CD4-positive, alpha-beta T cell (primary cell): ENCODE data around the gene AMY2B. TPM values are rescaled to one million over a fixed set of nuclear protein-coding genes. Genes with fewer than 3 reads are reported as not detected.
"Not testable (repeated sequence)": the region's sequence is repeated elsewhere in the genome, so short reads cannot be mapped to it uniquely, and the experiment has no call there.

Source experiments
- ATAC-seq: fragments of 200-7000 bp; cut with Tn5 transposase; one replicate; pipeline ENCODE4 v1.10.0; 2022; ENCODE audit warnings: mild to moderate bottlenecking; ENCODE audit not compliant: poor library complexity
- CTCF ChIA-PET: fragments of 350-600 bp; sonication (Branson Sonifier 250); formaldehyde crosslinking; loops from one replicate; lab custom pipeline; 2021; ENCODE audit warnings: antibody characterized with exemption, inconsistent platforms; lab: Charles Lee
- POLR2A ChIA-PET: fragments of 350-600 bp; sonication (Branson Sonifier 250); formaldehyde crosslinking; loops from one replicate; lab custom pipeline; 2021; ENCODE audit warnings: antibody characterized with exemption, inconsistent platforms; lab: Charles Lee
- DNase-seq, 14 experiments: peaks; one replicate each; pipeline ENCODE4 v3.0.0-alpha.2; 2013 to 2020; ENCODE audit warnings: mixed read lengths in 2 of 14
- H3K27ac ChIP-seq, 2 donors: one replicate each; pipeline versions ENCODE4 v1.5.1 to v1.7.0; 2013; ENCODE audit warnings: low read length in 2 of 2, low read depth in 1 of 2, mild to moderate bottlenecking in 1 of 2
- H3K27me3 ChIP-seq, 2 experiments: 1 replicate in 1 of 2; 2 replicates in 1 of 2; pipeline versions ENCODE4 v1.6.1 to v1.7.0; 2013; ENCODE audit warnings: low read length in 2 of 2, control low read depth in 1 of 2, mild to moderate bottlenecking in 1 of 2, moderate library complexity in 1 of 2; ENCODE audit not compliant: insufficient read depth in 2 of 2, control insufficient read depth in 1 of 2
- H3K36me3 ChIP-seq: one replicate; pipeline ENCODE4 v1.6.1; 2013; ENCODE audit warnings: low read length, control low read depth; ENCODE audit not compliant: insufficient read depth
- H3K4me1 ChIP-seq: one replicate; pipeline ENCODE4 v1.6.1; 2013; ENCODE audit warnings: low read length, control low read depth; ENCODE audit not compliant: insufficient read depth
- H3K4me3 ChIP-seq: one replicate; pipeline ENCODE4 v1.5.1; 2013; ENCODE audit warnings: mild to moderate bottlenecking, low read length, moderate library complexity
- H3K9me3 ChIP-seq, 2 experiments: 1 replicate in 1 of 2; 2 replicates in 1 of 2; pipeline versions ENCODE4 v1.6.1 to v1.7.0; 2013; ENCODE audit warnings: low read length in 2 of 2, mild to moderate bottlenecking in 2 of 2, control low read depth in 1 of 2, moderate library complexity in 1 of 2; ENCODE audit not compliant: control insufficient read depth in 1 of 2, insufficient read depth in 1 of 2
- H3K27ac Mint-ChIP-seq: one replicate; pipeline ENCODE4 v1.8.0; 2020; ENCODE audit warnings: mixed read lengths
- H3K27me3 Mint-ChIP-seq: one replicate; pipeline ENCODE4 v1.8.0; 2021; ENCODE audit warnings: mixed read lengths
- H3K36me3 Mint-ChIP-seq: one replicate; pipeline ENCODE4 v1.8.0; 2021; ENCODE audit warnings: low read depth, mixed read lengths
- H3K4me1 Mint-ChIP-seq: one replicate; pipeline ENCODE4 v1.8.0; 2021; ENCODE audit warnings: low read depth, mixed read lengths
- H3K4me3 Mint-ChIP-seq: one replicate; pipeline ENCODE4 v1.8.0; 2020; ENCODE audit warnings: mild to moderate bottlenecking, mixed read lengths
- H3K9me3 Mint-ChIP-seq: one replicate; pipeline ENCODE4 v1.8.0; 2020; ENCODE audit warnings: mixed read lengths
- intact Hi-C, 2 experiments: fragments of 100-400 bp; cut with DNase I in 1 of 2; cut with micrococcal nuclease in 1 of 2; formaldehyde crosslinking; loops; one replicate each; pipeline versions ENCODE4 v1.15.1 to v1.9.0; 2023 to 2025; cut with DNase I, micrococcal nuclease
- polyA plus RNA-seq, 2 donors: library from polyadenylated mRNA; unstranded; fragments of 120-200 nt; gene quantifications; one replicate each; pipeline ENCODE4 v1.2.1, GENCODE V29; 2013
- total RNA-seq, 174 experiments: library from RNA in 2 of 174; stranded (reverse) in 2 of 174; gene quantifications; one replicate each; pipeline ENCODE4 v1.2.3 and lab custom pipeline; 2021 to 2026
- TF ChIP-seq, protein P1 (sequence below): fragments of 200-600 bp; IDR thresholded peaks from one replicate; pipeline ENCODE4 v1.8.0; 2022; ENCODE audit warnings: antibody characterized with exemption, mild to moderate bottlenecking

The AMY2B gene
- total RNA-seq (10 to 100 TPM; 30.9 to 31.5 TPM), total RNA-seq (lab: John Stamatoyannopoulos, UW) (1.3 to 48.7 (median 17.1) reads per million in 172 experiments)
- 38.2 TPM for polyA plus RNA-seq (2013, experiment 1 of 2)
- 47.5 TPM for polyA plus RNA-seq (2013, experiment 2 of 2)

DNA sequence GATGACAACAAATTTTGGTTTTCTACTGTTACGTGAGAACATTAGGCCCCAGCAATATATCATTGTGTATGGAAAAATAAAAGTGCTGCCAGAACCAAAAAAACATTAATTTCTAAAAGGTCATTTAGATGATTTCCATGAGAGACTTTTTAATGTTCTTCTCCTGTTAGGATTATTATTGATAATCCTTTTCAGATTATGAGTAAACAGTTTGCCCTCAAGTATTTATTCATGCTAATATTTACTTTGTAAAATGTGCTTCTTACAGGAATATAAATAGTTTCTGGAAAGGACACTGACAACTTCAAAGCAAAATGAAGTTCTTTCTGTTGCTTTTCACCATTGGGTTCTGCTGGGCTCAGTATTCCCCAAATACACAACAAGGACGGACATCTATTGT is at the start of gene AMY2B:
AMY2B (plus strand) TSS at position 301 of the 400 bp plus-strand sequence; CDS start at position 315, 14 bp downstream.
- H3K4me1 ChIP-seq, H3K4me1 Mint-ChIP-seq, H3K4me3 ChIP-seq, CTCF ChIA-PET, H3K27ac ChIP-seq, H3K4me3 Mint-ChIP-seq, intact Hi-C loops, DNase-seq, H3K27ac Mint-ChIP-seq, POLR2A ChIA-PET, ATAC-seq, H3K9me3 Mint-ChIP-seq, H3K27me3 Mint-ChIP-seq, H3K27me3 ChIP-seq, H3K9me3 ChIP-seq: not testable (repeated sequence)
- H3K36me3 Mint-ChIP-seq: peaks cover 52% of the 10 kb centered on the region
- H3K36me3 ChIP-seq: peaks cover 13% of the 10 kb centered on the region

DNA sequence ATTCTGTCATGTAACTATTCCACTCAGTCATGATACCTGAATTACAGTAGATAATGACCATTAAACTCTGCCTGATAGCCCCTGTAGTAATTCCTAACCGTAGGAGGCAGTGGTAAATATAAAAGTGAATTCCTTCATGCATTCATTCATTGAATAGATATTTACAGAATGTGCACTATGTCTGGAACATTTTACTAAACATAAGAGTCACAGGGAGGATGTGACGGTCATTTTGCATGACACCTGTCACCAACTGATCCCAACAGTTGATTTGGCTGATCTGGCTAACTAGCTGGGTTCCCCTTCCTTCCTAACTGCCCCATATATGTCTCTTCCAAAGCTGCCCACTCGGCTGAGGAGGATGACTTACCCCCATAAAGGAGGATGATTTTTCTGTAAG is 48.0 kb upstream of the AMY2B start:
- H3K36me3 Mint-ChIP-seq: peaks cover 15% of the 10 kb centered on the region
- TF ChIP-seq, protein P1, sequence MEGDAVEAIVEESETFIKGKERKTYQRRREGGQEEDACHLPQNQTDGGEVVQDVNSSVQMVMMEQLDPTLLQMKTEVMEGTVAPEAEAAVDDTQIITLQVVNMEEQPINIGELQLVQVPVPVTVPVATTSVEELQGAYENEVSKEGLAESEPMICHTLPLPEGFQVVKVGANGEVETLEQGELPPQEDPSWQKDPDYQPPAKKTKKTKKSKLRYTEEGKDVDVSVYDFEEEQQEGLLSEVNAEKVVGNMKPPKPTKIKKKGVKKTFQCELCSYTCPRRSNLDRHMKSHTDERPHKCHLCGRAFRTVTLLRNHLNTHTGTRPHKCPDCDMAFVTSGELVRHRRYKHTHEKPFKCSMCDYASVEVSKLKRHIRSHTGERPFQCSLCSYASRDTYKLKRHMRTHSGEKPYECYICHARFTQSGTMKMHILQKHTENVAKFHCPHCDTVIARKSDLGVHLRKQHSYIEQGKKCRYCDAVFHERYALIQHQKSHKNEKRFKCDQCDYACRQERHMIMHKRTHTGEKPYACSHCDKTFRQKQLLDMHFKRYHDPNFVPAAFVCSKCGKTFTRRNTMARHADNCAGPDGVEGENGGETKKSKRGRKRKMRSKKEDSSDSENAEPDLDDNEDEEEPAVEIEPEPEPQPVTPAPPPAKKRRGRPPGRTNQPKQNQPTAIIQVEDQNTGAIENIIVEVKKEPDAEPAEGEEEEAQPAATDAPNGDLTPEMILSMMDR: no peak
- H3K27ac Mint-ChIP-seq: no peak overlapping the region
- Histone ChIP-seq H3K27me3 (no peaks in the 10 kb centered on the region), H3K36me3 (peaks cover 3% of the 10 kb centered on the region), H3K4me1 (peaks cover 6% of the 10 kb centered on the region), H3K4me3 (no peak overlapping the region), H3K27ac (no peak overlapping the region), H3K9me3 (no peaks in the 10 kb centered on the region)
- POLR2A ChIA-PET: no interaction called here
- no peaks in the 10 kb centered on the region for H3K27me3 Mint-ChIP-seq
- H3K4me3 Mint-ChIP-seq: peak overlapping the region; percentile 18
- no peaks in the 10 kb centered on the region for H3K9me3 Mint-ChIP-seq
- intact Hi-C loops: no loop called here
- CTCF ChIA-PET: interaction anchor here (1.4 kb wide), 1 partner anchor 9 kb away, joined by 3 read pairs; no protein-coding TSS in a partner anchor
- H3K4me1 Mint-ChIP-seq: peaks cover 31% of the 10 kb centered on the region
- DNase-seq: no peak
- ATAC-seq: no peak

DNA sequence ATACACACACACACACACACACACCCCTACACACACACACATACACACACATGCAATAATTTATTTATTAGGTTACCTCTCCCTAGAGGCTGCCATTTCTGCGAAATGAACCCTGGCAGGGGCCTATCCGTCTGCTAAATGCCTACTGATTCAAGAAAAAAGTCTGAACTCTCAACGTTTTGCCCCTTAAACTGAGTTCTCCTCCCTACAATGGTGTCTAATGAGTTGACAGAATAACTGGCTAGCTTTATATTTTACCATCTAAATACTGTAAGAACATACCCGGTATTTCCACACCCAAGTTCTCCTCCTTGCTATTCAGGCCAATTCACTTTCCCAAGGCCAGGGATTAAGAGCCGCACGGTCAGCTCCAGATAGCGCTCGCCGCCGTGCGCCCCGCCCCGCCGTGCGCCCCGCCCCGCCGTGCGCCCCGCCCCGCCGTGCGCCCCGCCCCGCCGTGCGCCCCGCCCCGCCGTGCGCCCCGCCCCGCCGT is 46.2 kb upstream of the AMY2B start:
- Mint-ChIP-seq H3K4me1 (peaks cover 49% of the 10 kb centered on the region), H3K36me3 (peaks cover 31% of the 10 kb centered on the region), H3K27me3 (no peaks in the 10 kb centered on the region), H3K9me3 (no peaks in the 10 kb centered on the region), H3K4me3 (peak overlapping the region; percentile 89), H3K27ac (peak overlapping the region; percentile 98)
- TF ChIP-seq, protein P1: no peak
- H3K27me3 ChIP-seq: no peaks in the 10 kb centered on the region
- DNase-seq (peak in 5 of 14 experiments; percentile 1 to 67 (median 42)), ATAC-seq (peak; percentile 18)
- H3K36me3 ChIP-seq: peaks cover 9% of the 10 kb centered on the region
- ChIA-PET POLR2A (interaction anchor here (1.0 to 2.2 kb wide), 2 partner anchors 10 to 11 kb away, joined by 3 to 16 read pairs; no protein-coding TSS in a partner anchor), CTCF (interaction anchor here (2.2 kb wide), 1 partner anchor 10 kb away, joined by 14 read pairs; no protein-coding TSS in a partner anchor)
- H3K9me3 ChIP-seq: no peaks in the 10 kb centered on the region
- peak overlapping the region; percentile 51 for H3K4me3 ChIP-seq
- peaks cover 11% of the 10 kb centered on the region for H3K4me1 ChIP-seq
- intact Hi-C loops: no loop called here
- H3K27ac ChIP-seq: peak overlapping the region in 1 of 2 donors; percentile 19
